Thyroid gland (tissue), 4 donors: ENCODE measurements around the gene ZNF407. TPM values are rescaled to one million over a fixed set of nuclear protein-coding genes. Genes with fewer than 3 reads are reported as not detected.
"Not testable (repeated sequence)": the region's sequence is repeated elsewhere in the genome, so short reads cannot be mapped to it uniquely, and the experiment has no call there.

Source experiments
- DNase-seq, 2 donors: peaks; one replicate each; pipeline ENCODE4 v3.0.0-alpha.2; 2019
- H3K27ac ChIP-seq, 3 donors: fragments of 200-600 bp; sonication (generic); 1 replicate in 2 of 3; 2 replicates in 1 of 3; pipeline ENCODE4 v1.5.1; 2016 to 2019; ENCODE audit warnings: mild to moderate bottlenecking in 1 of 3, moderate library complexity in 1 of 3
- H3K27me3 ChIP-seq: fragments of 200-600 bp; sonication (generic); one replicate; pipeline ENCODE4 v1.5.1; 2019
- H3K36me3 ChIP-seq, 2 donors: fragments of 200-600 bp; sonication (generic); one replicate each; pipeline ENCODE4 v1.5.1; 2016 to 2019
- H3K4me1 ChIP-seq, 2 donors: fragments of 200-600 bp; sonication (generic); one replicate each; pipeline ENCODE4 v1.5.1; 2017 to 2019
- H3K4me3 ChIP-seq, 3 donors: fragments of 200-600 bp; sonication (generic); replicated peaks in 1 of 3; 1 replicate in 2 of 3; 2 replicates in 1 of 3; pipeline ENCODE4 v1.5.1; 2016; ENCODE audit warnings: mild to moderate bottlenecking in 1 of 3
- H3K9me3 ChIP-seq: fragments of 200-600 bp; sonication (generic); one replicate; pipeline ENCODE4 v1.5.1; 2017
- POLR2A ChIP-seq, 2 donors: fragments of 450-650 bp; IDR thresholded peaks; one replicate each; pipeline ENCODE4 v1.6.1; 2017; ENCODE audit warnings: antibody characterized with exemption in 2 of 2, mild to moderate bottlenecking in 2 of 2, moderate library complexity in 1 of 2
- WGBS, 2 donors: methylation state at CpG; one replicate each; pipeline ENCODE4 v1.1.5; 2017; 5-methylcytosine and 5-hydroxymethylcytosine counted together
- intact Hi-C: fragments of 100-400 bp; cut with DNase I; formaldehyde crosslinking; loops from one replicate; pipeline ENCODE4 v1.15.1; 2023
- total RNA-seq, 4 donors: library from RNA; depleted of rRNA; stranded (reverse); fragments of >200 nt; gene quantifications; one replicate each; pipeline ENCODE4 v1.2.3, GENCODE V29; 2016
- TF ChIP-seq, protein P1 (sequence below), 6 experiments: fragments of 200-600 bp in 3 of 6; fragments of 450-650 bp in 3 of 6; sonication (generic) in 3 of 6; IDR thresholded peaks; one replicate each; pipeline ENCODE4 v1.5.1; 2016 to 2019; ENCODE audit warnings: antibody characterized with exemption in 6 of 6, mild to moderate bottlenecking in 2 of 6, inconsistent platforms in 1 of 6, moderate library complexity in 1 of 6

ZNF407 gene
- total RNA-seq, 4 donors from 2014 or later = 20.2 to 40.0 (median 26.4) TPM

DNA sequence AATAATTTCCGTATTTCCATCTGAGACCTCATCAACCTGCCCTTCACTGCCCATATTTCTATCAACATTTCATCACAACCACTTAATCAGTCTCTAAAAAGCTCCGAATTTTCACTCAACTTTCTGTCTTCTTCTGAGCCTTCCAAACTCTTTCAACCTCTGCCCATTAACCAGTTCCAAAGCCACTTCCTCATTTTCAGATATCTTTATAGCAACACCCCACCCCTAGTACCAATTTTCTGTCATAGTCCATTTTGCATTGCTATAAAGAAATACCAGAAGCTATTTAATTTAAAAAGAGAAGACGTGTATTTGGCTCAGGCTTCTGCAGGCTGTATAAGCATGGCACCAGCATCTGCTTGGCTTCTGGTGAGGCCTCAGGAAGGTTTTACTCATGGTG is 504.2 kb downstream of the ZNF407 start:
- no peaks in the 10 kb centered on the region for H3K27me3 ChIP-seq
- H3K4me1 ChIP-seq = no peaks in the 10 kb centered on the region
- H3K9me3 ChIP-seq = no peaks in the 10 kb centered on the region
- intact Hi-C loops = no loop called here
- 90 to 91% methylated on average over 3 of the region's 3 CpGs for WGBS, 2 donors
- H3K27ac ChIP-seq = no peak overlapping the region
- H3K4me3 ChIP-seq = no peak overlapping the region
- TF ChIP-seq, protein P1, sequence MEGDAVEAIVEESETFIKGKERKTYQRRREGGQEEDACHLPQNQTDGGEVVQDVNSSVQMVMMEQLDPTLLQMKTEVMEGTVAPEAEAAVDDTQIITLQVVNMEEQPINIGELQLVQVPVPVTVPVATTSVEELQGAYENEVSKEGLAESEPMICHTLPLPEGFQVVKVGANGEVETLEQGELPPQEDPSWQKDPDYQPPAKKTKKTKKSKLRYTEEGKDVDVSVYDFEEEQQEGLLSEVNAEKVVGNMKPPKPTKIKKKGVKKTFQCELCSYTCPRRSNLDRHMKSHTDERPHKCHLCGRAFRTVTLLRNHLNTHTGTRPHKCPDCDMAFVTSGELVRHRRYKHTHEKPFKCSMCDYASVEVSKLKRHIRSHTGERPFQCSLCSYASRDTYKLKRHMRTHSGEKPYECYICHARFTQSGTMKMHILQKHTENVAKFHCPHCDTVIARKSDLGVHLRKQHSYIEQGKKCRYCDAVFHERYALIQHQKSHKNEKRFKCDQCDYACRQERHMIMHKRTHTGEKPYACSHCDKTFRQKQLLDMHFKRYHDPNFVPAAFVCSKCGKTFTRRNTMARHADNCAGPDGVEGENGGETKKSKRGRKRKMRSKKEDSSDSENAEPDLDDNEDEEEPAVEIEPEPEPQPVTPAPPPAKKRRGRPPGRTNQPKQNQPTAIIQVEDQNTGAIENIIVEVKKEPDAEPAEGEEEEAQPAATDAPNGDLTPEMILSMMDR (IDR thresholded peaks at IDR 0.05) = no peak
- no peak for TF ChIP-seq POLR2A (IDR thresholded peaks at IDR 0.05)
- DNase-seq = no peak
- no peaks in the 10 kb centered on the region for H3K36me3 ChIP-seq

DNA sequence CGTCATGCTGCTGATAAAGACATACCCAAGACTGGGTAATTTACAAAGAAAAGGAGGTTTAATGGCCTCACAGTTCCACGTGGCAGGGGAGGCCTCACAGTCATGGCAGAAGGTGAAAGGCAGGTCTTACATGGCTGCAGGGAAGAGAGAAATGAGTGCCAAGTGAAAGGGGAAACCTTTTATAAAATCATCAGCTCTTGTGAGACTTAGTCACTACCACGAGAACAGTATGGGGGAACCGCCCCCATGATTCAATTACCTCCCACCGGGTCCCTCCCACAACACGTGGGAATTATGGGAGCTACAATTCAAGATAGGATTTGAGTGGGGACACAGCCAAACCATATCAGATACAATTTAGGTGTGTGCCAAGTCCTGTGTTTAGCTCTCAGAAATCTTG is 506.4 kb downstream of the ZNF407 start:
- H3K9me3 ChIP-seq, H3K4me1 ChIP-seq, H3K27ac ChIP-seq, H3K27me3 ChIP-seq, H3K4me3 ChIP-seq, H3K36me3 ChIP-seq, DNase-seq, intact Hi-C loops: not testable (repeated sequence)
- 78 to 92% methylated on average over 6 of the region's 6 CpGs for WGBS, 2 donors

DNA sequence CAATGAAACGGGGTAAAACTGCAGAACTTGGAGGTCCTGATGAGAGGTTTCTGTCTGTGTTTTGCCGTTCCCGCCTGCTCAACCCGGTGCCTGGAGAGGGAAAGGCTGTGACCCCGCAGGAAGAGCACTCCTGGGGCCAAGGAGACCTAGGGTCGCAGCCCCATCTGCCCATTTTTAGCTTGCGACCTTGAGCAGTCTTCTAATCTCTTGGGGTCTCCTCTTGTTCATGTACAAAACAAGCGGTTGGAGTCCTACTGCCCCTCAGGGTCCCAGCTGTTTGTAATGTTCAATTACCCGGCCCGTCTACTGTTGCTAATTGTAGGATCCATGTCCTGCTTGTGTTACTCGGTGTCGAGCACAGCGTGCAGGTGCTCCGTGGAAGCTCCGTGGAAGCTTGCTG is 506.8 kb downstream of the ZNF407 start:
- no peak overlapping the region for H3K27ac ChIP-seq
- H3K9me3 ChIP-seq = no peaks in the 10 kb centered on the region
- no peak for DNase-seq
- H3K36me3 ChIP-seq = no peaks in the 10 kb centered on the region
- no peaks in the 10 kb centered on the region for H3K27me3 ChIP-seq
- no peaks in the 10 kb centered on the region for H3K4me1 ChIP-seq
- intact Hi-C loops = no loop called here
- 90 to 92% methylated on average over 15 of the region's 15 CpGs for WGBS, 2 donors
- TF ChIP-seq POLR2A (IDR thresholded peaks at IDR 0.05) = no peak
- TF ChIP-seq, protein P1 (IDR thresholded peaks at IDR 0.05) = no peak
- H3K4me3 ChIP-seq = no peak overlapping the region

DNA sequence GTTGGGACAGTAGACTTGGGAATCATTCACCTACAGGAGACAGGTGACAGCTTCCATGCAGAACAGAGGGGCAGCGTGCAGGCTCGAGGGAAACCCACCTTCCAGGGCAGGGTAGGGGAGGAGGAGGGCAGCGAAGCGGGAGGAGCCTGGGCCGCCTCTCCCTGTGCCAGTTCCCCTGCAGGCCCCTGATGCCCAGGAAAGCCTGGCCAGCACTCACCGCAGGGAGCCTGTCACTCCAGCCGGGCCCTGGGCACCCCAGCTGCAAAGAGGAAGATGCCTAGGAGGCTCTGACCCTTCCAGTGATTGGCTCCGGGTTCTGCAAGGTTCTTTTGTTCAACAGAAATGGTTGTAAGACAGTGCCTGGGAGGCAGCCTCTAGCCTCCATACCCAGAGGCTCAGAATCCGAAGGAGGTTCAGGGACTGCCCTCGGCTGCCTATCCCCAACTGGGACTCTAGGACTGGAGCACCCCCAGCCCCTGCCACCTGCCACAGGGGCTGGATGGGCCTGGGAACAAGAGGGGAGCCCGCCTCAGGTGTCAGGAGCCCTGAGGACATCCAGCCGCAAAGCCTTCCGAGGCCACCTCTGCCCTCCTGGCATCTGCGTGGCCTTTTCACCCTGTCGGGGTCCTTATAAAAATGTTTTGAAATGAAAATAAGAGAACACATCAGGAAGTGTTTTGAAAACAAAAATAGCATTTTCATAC is 508.0 kb downstream of the ZNF407 start:
- no peaks in the 10 kb centered on the region for H3K4me1 ChIP-seq
- no peaks in the 10 kb centered on the region for H3K27me3 ChIP-seq
- TF ChIP-seq, protein P1 (IDR thresholded peaks at IDR 0.05) = no peak
- no peak for TF ChIP-seq POLR2A (IDR thresholded peaks at IDR 0.05)
- no peak for DNase-seq
- no peak overlapping the region for H3K27ac ChIP-seq
- no peak overlapping the region for H3K4me3 ChIP-seq
- intact Hi-C loops = no loop called here
- H3K9me3 ChIP-seq = no peaks in the 10 kb centered on the region
- no peaks in the 10 kb centered on the region for H3K36me3 ChIP-seq
- 88 to 92% methylated on average over 10 to 15 of the region's 15 CpGs for WGBS, 2 donors

DNA sequence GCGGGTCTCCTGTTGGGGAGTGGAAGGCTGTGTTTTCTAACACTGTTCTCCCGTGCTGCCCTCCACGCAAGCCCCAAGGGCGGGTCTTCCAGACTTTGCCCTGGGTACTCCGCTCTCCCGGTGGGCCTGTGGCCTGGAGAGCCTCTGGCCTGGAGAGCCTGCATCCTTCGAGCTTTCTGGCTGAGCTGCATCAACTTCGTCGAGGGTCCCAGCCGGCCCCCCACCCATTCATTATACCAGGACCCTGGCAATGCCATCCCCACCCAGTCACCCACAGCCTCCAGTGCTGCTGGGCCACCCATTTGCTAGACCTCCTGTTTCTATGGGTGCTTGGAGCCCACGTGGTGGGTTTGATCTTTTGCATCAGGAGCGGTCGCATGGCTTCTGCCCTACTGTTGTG is 509.1 kb downstream of the ZNF407 start:
- no peak for DNase-seq
- Histone ChIP-seq H3K27me3 (no peaks in the 10 kb centered on the region), H3K4me3 (no peak overlapping the region), H3K36me3 (no peaks in the 10 kb centered on the region), H3K4me1 (no peaks in the 10 kb centered on the region), H3K9me3 (no peaks in the 10 kb centered on the region), H3K27ac (no peak overlapping the region)
- intact Hi-C loops = no loop called here
- 93 to 94% methylated on average over 5 to 12 of the region's 13 CpGs for whole genome bisulfite sequencing, 2 donors
- TF ChIP-seq POLR2A (IDR thresholded peaks at IDR 0.05) = no peak

DNA sequence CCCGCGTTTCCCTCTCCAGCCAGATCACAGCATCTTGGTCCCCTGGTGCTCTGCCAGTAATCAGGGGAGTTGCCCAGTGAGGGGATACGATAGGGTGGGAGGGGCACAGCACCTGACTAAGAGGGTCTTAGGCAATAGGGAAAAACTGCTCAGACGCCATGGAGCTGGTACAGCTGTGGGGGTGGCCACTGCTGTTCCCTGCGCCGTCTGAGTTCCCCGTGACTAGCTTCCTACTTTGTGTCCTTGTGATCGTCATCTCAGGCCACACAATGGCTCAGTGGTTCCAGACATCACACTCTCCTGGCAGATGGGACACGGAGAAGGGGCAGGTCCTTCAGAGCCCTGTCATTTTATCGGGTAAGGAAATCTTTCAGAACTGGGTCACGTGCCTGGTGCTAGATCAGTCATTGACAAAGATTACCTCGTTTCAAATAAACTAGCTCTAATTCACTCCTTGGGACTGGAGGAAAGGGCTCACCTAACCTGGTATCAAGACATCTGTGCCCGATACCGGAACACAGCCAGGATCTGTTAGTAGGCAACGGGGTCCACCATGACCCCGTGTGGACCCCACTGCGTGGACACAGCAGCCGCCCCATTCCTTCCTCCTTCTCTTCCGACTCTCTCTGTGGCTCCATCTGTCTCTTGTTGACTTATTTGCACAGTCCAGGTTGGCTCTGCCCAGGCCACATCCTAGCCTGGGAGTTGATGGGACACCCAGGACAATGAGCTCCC is 509.7 kb downstream of the ZNF407 start:
- H3K27ac ChIP-seq = no peak overlapping the region
- intact Hi-C loops = no loop called here
- 88 to 90% methylated on average over 19 of the region's 19 CpGs for WGBS, 2 donors
- H3K9me3 ChIP-seq = no peaks in the 10 kb centered on the region
- H3K4me3 ChIP-seq = no peak overlapping the region
- H3K27me3 ChIP-seq = no peaks in the 10 kb centered on the region
- TF ChIP-seq, protein P1 (IDR thresholded peaks at IDR 0.05) = no peak
- TF ChIP-seq POLR2A (IDR thresholded peaks at IDR 0.05) = no peak
- H3K36me3 ChIP-seq = no peaks in the 10 kb centered on the region
- no peaks in the 10 kb centered on the region for H3K4me1 ChIP-seq
- DNase-seq = no peak
